OCI-LY1 (cell line): ENCODE data around the gene FNIP1.

Experiments
- EZH2 ChIP-seq: fragments of 200-600 bp; sonication (generic), shearing (Covaris generic); IDR thresholded peaks from 2 replicates; pipeline ENCODE4 v1.8.0; 2017; ENCODE audit warnings: borderline replicate concordance, mixed run types, mild to moderate bottlenecking, antibody characterized with exemption, low read length, moderate library complexity, mixed read lengths
- TF ChIP-seq, protein P1 (sequence below): fragments of 200-600 bp; sonication (generic), shearing (Covaris generic); IDR thresholded peaks from 2 replicates; pipeline ENCODE4 v1.5.1; 2017; ENCODE audit warnings: mild to moderate bottlenecking, antibody characterized with exemption, low read length, moderate library complexity, mixed read lengths

DNA sequence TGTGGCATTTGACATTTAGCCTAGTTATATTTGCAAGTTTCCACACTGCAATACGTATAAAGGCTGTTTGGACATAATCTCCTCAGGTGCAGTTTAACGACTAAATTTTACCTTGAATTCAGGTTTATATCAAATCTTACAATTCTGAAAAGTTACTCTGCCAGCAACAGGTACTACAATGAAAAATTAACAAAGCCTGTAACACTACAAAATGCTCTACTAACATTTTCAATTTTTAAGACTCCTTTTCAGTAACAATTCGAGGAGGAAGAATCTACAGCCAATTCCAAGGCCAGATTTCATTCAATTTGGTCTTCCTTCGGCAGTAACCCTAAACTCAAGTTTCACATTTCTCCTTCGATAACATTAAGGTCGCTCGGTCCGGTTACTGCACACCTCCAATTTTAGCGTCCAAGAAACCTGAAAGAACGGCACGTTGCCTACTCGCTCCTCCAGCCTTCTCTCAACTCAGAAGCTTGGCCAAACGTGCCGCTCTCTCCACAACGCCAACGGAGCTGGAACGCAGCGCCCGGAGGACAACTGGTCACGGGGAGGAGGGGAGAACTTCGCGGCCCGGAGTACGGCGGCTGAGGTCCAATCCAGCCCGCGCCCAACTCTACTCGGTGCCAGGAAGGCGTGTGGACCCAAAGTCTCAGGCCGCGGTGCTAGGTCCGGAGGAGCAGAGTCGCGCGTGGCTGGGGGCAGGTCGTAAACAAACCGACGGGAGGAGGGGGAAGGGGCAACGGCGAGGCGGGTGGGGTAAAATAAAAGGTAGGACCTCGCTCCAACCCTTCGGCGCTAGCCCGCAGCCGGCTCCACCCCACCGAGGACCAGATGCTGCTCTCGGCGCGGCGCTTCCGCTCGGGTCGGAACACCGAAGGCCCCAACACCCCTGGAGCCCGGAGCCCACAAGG lies 681 bp downstream of the FNIP1 start:
- TF ChIP-seq, protein P1, sequence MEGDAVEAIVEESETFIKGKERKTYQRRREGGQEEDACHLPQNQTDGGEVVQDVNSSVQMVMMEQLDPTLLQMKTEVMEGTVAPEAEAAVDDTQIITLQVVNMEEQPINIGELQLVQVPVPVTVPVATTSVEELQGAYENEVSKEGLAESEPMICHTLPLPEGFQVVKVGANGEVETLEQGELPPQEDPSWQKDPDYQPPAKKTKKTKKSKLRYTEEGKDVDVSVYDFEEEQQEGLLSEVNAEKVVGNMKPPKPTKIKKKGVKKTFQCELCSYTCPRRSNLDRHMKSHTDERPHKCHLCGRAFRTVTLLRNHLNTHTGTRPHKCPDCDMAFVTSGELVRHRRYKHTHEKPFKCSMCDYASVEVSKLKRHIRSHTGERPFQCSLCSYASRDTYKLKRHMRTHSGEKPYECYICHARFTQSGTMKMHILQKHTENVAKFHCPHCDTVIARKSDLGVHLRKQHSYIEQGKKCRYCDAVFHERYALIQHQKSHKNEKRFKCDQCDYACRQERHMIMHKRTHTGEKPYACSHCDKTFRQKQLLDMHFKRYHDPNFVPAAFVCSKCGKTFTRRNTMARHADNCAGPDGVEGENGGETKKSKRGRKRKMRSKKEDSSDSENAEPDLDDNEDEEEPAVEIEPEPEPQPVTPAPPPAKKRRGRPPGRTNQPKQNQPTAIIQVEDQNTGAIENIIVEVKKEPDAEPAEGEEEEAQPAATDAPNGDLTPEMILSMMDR, result no peak
- no peak for TF ChIP-seq EZH2
